Measurements from ENCODE around the gene TINCR.

Gene TINCR

DNA sequence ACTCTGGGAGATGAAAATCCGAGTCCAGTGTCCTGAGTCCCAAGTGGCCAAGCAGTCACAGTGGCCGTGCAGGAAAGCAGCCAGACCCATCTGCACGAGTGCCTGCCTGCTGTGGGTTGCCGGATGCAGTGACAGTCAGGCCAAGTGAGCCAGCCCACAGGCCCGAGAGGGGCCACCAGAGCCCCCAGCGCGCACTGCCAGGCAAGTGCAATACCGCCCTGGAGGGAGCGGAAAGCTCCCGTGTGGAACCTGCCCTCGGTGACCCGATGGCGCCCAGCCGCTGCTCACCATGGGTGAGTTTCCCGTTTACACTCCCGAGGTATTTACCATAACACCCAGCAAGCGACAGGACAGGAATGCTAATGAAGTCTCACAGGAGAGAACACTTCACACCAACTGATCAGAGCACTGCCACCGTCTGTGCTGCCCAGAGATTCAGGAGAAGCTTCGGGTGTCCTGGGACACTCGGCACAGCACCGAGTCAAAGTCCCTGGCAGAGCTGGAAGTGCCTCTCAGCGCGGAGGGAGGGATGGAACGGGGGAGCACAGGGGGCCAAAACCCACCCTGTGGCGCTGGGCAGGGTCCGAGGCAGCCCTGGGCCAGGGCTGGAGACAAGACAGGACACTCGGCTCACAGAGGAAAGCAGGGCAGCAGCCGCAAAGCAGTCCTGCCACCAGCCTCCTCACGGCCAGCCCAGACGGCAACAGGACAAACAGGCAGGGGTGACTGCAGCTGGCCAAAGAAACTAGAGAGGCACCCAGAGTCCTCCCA lies 21.3 kb upstream of the TINCR start:
- no peak for DNase-seq (ENCODE audit: low spot score)

DNA sequence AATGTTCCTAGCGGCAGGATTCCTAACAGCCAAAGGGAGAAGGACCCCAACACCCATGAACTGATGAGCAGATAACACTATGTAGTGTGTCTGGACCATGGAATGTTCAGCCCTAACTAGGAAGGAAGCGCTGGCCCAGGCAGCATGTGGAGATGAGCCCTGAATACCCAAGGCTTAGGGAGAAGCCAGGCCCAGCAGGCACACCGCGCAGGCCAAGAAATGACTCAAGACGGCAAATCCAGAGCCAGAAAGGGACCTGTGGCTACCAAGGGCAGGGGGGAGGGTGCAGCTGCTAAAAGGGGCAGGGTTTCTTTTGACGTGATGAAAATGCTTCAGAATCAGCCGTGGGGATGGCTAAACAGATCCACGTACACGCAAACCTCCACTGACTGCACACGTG lies 20.7 kb upstream of the TINCR start:
- no peak for DNase-seq (ENCODE audit: low spot score)

DNA sequence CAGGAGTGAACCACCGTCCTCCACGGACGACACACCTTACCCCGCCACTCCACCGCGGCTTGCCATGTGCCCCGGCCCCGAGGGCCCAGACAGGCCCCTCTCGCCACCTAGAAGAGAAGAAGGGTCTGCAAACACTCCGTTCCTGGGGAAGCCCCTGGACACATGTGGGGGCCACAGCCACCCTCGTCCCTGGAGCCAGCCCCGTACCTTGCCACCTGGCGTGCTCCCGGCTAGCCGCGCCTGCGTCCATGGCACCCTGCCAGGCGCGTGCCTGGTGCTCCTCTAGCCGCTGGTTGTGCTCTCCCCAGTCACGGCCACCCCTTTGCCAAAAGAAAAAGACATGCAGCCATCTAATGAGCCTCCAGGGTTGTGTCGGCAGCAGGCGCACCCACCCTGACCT lies 19.9 kb upstream of the TINCR start:
- DNase-seq (ENCODE audit: low spot score), result no peak

DNA sequence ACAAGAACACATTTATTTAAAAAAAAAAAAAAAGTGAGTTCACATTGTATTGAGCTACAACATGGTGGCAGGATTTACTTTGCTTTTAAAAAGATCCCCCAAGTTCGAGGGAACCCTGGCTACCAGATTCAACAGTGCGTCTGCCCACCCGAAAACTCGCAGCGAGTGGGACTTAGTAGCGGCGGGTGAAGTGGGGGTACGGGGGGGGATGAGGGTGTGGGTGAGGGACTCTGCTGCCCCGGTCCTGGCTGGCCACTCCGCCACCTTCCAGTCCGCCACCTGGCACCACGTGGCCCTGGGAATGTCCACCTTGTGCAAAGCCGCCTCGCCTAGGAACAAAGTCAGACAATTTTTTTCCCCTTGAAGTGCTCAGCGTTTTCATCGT lies 19.3 kb upstream of the TINCR start:
- no peak for DNase-seq (ENCODE audit: low spot score)

DNA sequence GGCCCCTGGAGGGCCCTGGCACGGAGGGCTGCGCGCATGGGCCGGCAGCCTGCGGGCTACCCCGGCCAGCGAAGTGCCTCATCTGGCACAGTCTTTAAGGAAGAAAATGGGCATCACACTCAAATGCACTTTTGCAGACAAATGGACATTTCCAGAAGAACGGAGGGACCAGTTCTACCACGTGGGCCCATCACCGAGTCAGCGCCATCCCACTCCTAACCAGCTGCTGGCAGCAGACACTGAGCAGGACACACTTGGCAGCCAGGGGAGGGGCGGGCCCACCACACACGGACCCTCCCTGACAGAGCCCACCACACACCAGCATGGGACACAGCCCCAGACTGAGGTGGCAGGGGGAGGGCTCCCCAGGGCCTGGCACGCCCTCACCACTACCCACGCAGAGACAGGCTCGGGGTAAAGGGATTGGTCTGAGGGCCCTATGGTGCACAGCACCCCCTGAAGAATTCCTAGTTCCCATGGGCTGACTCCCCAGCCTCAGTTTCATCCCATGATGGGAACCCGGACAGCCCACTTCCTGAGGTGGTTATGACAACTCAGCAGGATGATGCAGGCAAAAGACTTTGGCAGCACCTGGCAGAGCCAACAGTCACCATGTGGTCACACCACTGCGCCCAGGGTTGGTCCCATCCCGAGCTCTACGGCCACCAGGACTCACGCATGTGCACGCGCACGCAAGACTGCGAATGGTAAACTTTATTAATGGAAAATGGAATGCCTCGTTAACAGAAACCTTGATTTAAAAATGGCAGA lies 18.7 kb upstream of the TINCR start:
- no peak for DNase-seq (ENCODE audit: low spot score)

DNA sequence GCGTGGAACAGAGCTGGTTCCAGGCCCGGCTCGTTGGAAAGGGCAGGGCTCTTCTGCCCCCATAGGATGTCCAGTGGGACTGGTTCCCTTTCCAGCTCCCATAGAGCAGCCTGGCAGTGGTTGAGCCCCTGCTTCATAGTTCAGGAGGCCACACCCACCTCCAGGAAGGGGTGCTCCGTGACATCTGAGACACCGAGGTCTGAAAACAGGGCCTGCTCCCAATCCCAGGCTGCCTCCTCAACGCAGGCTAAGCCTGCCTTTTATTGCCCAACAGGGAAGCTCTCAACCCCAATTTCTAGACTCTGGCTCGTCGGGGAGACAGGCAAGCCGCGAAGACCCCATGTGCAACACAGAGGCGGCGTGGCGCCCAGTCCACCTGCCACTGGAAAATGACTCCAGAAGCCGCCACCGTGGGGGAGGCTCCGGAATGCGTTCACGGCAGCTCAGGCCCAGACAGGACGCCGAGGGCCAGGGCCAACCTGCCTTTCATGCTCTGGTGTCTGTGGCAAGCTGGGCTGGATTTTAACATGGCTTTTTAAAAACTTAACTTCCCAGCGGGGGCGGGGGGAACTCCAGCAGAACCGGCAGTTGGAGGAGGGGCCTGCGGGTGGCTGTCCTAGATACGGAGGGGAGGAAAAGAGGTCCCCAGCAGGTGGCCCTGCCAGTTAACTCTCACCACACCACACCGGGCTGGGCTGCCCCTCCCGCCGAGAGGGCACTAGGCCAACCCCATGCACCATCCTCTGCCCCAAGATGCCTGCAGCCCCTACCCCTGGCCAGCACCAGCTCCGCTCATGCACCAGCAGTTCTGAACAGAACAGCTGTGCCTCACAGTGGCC lies 17.9 kb upstream of the TINCR start:
- DNase-seq (ENCODE audit: low spot score), result no peak

DNA sequence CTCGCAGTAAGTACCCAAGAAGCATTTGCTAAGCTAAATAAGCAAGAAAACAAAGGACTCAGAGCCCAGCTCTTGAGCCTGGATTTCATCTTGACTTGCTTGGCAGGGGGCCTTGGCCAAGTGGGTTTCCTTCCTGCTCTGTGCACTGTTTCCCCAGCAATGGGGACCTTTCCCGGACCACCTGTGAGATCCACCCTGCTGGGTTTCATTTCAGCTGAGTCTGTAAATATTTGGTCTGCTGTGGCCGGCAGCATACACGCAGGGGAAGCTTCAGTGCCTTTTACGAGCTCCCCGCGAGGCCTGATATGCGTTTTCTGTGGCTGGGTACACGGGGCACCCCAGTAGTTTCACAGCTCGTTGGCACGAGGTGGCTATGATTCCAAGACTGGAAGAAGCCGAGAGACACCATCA lies 12.4 kb upstream of the TINCR start:
- no peak for DNase-seq (ENCODE audit: low spot score)

DNA sequence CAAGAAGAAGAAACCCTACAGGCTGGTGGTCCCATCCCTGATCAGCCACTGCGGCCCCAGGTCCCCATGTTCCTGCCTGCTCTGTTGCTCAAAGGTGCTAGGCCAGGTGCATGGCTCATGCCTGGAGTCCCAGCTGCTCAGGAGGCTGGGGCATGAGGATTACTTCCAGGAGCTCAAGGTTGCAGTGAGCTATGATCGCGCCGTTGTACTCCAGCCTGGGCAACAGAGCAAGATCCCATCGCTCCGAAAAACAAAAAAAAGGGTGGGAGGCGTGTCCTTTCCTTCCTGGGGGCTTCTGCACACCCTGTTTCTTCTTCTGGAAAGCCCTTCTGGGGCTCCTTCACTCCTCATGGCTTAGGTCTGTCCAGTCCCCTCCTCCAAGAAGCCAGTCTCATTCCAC lies 11.9 kb upstream of the TINCR start:
- no peak for DNase-seq (ENCODE audit: low spot score)

DNA sequence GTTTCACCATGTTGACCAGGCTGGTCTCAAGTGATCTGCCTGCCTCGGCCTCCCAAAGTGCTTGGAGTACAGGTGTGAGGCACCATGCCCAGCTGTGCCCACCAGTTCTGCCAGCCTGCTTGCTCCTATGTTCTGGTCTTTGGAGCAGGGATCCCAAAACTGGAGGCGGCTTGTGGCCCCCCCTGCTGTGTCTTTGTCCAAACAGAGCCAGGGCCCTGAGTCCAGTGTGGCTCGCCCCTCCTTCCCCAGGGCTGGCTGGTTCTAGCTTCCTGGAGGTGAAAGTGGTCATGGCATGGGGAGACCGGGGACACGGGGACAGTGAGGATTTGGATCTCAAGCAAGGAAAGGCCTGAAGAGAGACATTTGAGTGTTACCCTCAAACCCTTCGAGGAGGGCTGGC lies 11.5 kb upstream of the TINCR start:
- DNase-seq (ENCODE audit: low spot score), result no peak

DNA sequence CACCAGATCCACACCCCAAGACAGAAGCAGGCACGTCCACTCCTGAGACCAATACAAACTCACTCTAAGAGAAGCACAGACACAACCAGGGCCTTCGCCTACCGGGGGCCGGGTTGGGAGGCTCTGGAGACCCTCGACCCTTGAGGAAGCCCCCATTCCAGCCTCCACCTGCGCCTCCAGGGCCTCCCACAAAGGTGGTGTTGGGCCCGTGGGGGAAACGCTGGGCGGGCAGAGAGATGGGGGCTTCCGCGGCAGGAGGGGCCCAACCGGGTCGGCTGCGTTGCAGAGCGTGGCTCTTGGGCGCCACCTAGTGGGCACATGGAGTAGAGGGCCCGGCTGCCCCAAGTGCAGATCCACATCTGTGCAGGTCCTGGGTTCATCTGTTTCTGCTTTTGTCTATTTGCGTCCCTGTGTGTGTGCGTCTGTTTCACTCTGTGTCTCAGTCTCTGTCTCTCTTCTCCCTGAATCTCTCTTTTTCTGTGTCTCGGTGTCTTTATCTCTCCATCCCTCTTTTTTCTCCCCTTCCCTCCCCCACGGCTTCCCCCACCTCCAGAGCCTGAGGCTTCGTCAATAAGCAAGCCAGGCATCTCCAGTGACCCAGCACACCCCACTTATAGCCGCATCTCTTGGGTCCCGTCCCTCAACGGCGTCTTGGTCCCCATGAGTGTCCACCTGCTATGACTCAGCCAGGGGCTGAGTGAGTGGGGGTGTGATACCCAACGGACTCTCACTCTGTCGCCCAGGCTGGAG lies 10.5 kb upstream of the TINCR start:
- peak; percentile 90 for DNase-seq (ENCODE audit: low spot score)

DNA sequence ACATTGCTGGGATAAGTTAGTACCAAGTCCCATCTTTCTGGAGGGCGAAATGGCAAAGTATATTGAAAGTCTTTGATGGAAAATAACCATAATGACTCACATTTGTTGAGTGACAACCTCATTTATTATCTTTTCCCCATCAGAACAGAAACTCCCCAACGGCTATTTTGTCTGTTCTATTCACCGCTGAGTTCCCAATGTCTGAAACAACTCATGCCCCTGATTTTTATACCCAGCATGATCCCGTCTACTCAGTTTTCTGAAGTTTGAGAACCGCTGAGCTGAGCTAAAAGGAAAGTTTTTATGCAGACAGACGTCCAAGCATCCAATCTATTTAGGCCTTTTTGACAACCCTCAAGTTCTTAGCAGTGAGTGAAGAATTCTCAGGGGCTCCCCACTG lies 7.8 kb upstream of the TINCR start:
- no peak for DNase-seq (ENCODE audit: low spot score)

DNA sequence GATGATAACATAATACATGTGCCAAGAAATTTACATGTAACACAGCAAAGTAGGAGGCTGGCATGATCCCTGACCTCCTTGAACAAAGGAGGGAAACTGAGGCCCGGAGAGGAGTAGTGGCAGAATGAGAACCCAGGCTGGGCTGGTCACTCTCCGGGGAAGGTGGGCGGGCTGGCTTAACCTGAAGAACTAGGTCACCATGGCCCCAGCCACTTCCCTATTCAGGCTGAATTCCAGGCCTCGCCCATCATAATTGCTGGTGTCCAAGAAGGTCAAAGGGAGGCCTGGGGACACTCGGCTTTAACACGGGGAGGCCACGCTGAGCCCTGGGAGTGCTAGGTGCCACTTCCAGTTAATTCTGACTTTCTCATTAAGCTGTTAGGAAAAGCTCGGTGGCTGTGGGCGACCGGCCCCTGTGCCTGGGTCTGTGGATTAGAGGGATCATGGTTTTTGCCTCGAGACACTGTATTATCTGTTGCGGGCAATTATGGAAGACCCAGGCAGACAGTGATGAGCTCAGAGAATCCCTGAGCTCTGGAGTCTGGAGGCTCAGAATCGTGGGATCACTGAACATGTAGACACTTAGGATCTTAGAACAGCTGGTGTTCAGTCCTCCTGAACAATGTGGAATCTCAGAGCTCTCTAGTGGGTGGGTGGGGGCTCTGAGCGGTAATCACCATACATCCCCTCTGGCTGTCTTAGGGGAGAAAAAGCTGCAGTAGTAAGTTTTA lies 5.0 kb upstream of the TINCR start:
- DNase-seq (ENCODE audit: low spot score), result no peak

DNA sequence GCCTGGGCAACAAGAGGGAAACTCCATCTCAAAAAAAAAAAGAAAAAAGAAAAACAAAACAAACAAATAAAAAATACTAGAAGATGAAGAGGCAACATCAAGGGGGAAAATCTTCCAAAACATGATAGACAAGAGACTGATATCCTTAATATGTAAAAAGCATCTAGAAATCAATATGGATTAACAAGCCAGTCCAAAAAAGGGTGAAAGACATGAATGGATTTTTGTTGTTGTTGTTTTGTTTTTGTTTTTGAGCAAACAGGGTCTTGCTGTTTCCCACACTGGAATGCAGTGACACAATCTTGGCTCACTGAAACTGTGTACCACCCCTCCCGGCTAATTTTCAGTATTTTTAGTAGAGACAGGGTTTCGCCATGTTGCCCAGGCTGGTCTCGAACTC lies 4.0 kb upstream of the TINCR start:
- no peak for DNase-seq (ENCODE audit: low spot score)

DNA sequence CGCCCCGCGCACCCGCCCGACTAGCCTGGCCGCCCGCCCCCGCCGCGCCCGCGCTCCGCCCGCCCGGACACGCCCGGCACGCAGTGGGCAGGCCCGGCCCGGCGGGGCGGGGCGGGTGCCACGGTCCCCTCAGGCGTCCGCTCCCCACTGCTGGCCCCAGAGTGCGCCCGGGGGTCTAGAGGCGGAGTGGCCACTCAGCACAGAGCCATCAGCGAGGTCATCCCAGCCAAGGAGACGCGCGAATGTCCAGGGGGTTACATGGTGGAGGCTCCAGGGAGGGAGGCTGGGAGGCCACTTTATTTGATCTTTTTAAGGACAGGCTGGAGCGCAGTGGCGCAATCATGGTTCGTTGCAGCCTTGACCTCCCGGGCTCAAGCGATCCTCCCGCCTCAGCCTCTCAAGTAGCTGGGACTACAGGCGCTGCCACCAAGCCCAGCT lies 236 bp upstream of the TINCR start:
- DNase-seq (ENCODE audit: low spot score), result no peak

DNA sequence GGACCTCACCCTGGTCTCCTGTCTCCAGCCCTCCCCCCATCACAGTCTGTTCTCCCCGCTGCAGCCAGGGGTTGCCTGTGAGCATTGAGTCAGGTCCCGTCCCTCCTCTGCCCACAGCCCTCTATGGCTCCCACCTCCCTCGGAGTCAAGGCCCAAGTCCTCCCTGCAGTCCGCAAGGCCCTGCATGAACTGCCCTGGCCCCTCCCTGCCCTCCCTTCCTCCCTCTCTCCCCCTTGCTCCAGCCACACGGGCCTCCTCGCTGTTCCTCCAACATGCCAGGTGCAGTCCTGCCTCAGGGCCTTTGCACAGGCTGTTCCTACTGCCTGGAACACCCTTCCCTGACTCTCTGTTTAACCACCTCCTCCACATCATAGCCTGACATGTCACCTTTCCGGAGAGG lies 2.8 kb downstream of the TINCR start:
- no peak for DNase-seq (ENCODE audit: low spot score)

DNA sequence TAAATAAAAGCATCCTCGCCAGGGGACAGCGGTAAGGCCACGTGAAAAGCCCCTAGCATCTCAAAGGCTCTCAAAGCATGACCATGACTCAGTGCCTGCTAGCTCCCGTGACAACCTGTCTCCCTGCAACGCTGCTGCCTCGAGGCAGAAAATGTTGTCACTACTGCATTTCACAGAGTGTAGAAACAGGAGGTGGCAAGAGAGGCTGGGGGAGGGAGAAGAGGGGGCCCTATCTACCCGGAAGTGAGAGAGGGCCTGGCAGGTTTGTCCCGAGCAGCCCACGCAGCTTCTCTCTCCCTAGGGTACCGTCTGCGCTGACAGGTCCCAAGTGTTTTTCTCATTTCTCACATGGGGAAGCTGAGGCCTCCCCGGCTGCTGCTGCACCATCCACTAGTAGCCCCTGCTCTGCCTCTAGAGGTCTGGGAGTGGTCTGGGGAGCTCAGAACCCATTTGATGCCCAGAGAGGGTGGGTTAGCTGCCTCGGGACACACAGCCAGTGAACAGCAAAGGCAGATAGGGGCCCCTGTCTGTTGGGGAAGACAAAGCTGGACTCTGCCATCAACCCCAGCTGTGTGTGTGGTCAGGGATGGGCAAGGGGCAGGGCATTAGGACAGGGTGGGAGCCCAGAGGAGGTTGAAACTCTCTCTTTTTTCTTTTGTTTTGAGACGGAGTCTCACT lies 3.7 kb downstream of the TINCR start:
- DNase-seq (ENCODE audit: low spot score), result peak; percentile 59

DNA sequence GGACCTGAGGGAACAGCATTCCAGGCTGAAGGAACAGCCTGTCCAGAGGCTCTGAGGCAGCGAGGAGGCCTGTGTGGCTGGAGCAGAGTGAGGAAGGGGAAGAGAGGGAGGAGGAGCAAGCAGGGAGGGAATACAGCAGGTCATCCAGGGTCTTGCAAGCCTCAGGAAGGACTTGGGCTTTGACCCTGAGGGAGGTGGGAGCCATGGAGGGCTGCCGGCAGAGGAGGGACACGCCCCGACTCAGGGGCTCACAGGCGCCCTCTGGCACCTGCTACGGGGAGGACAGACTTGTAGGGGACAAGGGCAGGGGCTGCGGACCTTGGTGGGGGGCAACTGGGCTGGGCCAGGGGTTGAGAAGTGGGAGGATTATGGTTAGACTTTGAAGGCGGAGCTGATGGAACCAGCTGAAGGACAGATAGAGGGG lies 4.7 kb downstream of the TINCR start:
- no peak for DNase-seq (ENCODE audit: low spot score)

DNA sequence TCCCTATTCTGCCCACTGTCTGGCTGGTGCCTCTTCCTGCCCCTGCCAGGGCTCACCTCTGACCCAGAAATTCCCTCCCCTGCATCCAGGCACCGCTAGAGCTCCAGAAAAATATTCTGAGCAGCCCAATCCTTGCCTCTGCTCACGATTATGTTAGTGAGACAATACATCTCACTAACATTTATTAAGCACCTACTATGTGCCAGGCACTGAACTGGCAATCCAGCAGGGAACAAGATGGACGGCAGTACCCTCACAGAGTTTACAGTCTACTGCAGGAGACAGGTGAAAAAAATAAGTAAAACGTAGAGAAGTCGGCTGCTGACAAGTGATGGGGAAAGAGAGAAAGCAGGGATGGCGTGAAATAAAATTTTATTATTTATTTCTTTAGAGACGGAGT lies 5.5 kb downstream of the TINCR start:
- no peak for DNase-seq (ENCODE audit: low spot score)

DNA sequence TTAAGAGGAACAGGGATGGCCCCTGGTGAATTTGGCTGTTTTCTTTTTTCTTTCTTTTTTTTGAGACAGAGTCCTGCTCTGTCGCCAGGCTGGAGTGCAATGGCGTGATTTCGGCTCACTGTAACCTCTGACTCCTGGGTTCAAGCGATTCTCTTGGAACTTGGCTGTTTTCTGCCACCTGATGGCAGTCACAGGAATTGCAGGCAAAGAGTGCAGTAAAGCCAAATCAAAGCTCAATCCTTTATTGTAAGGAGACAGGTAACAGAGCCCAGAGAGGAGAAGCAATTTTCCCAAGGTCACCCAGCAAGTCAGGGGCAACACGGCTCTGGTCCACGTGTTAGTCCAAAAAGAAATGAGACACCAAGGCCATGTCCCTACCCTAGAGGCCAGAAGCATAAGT lies 6.2 kb downstream of the TINCR start:
- no peak for DNase-seq (ENCODE audit: low spot score)

DNA sequence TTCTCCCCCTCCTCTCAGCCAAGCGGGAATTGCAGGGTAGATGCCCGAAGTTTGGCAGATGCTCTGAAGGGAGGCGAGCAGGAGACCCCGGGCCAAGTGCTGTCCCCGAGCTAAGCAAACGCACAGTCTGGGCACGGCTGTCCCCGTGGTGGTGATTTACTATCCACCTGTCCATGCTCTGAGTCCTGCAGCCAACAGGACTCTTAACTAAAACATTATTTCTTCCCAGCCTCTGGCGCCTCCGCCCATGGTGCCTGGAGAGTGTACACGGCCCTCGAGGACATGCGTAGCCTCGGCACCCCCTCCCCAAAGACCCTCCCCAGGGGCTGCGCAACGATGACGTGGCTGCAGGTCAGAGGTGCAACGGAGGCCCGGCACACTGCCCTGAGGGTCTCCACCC lies 7.6 kb downstream of the TINCR start:
- no peak for DNase-seq (ENCODE audit: low spot score)

DNA sequence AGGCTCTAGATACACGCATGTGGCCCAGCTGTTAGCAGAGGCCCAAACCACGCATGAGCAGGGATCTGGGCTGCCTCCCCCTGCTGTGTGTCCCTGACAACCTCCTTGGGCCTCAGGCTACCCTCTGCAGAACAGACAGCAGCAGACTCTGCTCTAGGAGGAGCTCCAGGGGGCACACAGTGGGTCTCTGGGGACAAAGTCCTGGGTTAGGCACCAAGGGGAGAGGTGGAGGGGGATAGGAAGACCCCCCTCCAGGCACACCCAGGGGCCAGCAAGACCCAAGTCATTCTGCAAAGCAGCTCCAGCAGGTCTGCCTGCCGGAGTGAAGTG lies 8.0 kb downstream of the TINCR start:
- no peak for DNase-seq (ENCODE audit: low spot score)

Data from AG08395 (cell line).